HEK293 (cell line): ENCODE results near the gene ABCG1.

Experiments
- ATF2 ChIP-seq: fragments of 450-650 bp; formaldehyde crosslinking; IDR thresholded peaks from 2 replicates; pipeline ENCODE4 v1.5.1; 2016; ENCODE audit warnings: missing biosample characterization, missing genetic modification characterization, low read depth
- BCL11A ChIP-seq: fragments of 450-650 bp; formaldehyde crosslinking; IDR thresholded peaks from 2 replicates; pipeline ENCODE4 v1.5.1; 2016; ENCODE audit warnings: low read depth, missing biosample characterization, missing genetic modification characterization
- FEZF1 ChIP-seq: fragments of 450-650 bp; formaldehyde crosslinking; IDR thresholded peaks from 2 replicates; pipeline ENCODE4 v1.5.1; 2016; ENCODE audit warnings: missing biosample characterization, missing genetic modification characterization
- HOXA7 ChIP-seq: sonication (generic); formaldehyde crosslinking; IDR thresholded peaks from 2 replicates; pipeline ENCODE4 v1.8.1; 2022; ENCODE audit warnings: missing genetic modification reagents, borderline replicate concordance
- KLF10 ChIP-seq: fragments of 450-650 bp; IDR thresholded peaks from 2 replicates; pipeline ENCODE4 v1.5.1; 2018; ENCODE audit warnings: missing biosample characterization, mild to moderate bottlenecking, missing genetic modification characterization
- KLF7 ChIP-seq: fragments of 450-650 bp; formaldehyde crosslinking; IDR thresholded peaks from 2 replicates; pipeline ENCODE4 v1.5.1; 2016; ENCODE audit warnings: missing biosample characterization, missing genetic modification characterization, borderline replicate concordance
- SP3 ChIP-seq: fragments of 450-650 bp; formaldehyde crosslinking; IDR thresholded peaks from 2 replicates; pipeline ENCODE4 v1.5.1; 2016; ENCODE audit warnings: missing biosample characterization, missing genetic modification characterization
- ZBTB11 ChIP-seq: fragments of 450-650 bp; formaldehyde crosslinking; conservative IDR thresholded peaks from 2 replicates; pipeline ENCODE4 v1.5.1; 2016; ENCODE audit warnings: low read depth, missing biosample characterization, missing genetic modification characterization
- ZFP37 ChIP-seq: fragments of 450-650 bp; formaldehyde crosslinking; IDR thresholded peaks from 2 replicates; pipeline ENCODE4 v1.5.1; 2016; ENCODE audit warnings: missing biosample characterization, missing genetic modification characterization
- ZFP41 ChIP-seq: fragments of 450-650 bp; formaldehyde crosslinking; IDR thresholded peaks from 2 replicates; pipeline ENCODE4 v1.5.1; 2016; ENCODE audit warnings: missing biosample characterization, missing genetic modification characterization, borderline replicate concordance
- ZIC2 ChIP-seq: fragments of 450-650 bp; formaldehyde crosslinking; IDR thresholded peaks from 2 replicates; pipeline ENCODE4 v1.5.1; 2016; ENCODE audit warnings: missing biosample characterization, missing genetic modification characterization
- ZNF132 ChIP-seq: fragments of 450-650 bp; formaldehyde crosslinking; IDR thresholded peaks from 2 replicates; pipeline ENCODE4 v1.5.1; 2017; ENCODE audit warnings: missing biosample characterization, missing genetic modification characterization, borderline replicate concordance
- ZNF155 ChIP-seq: fragments of 450-650 bp; formaldehyde crosslinking; IDR thresholded peaks from 2 replicates; pipeline ENCODE4 v1.5.1; 2016; ENCODE audit warnings: missing biosample characterization, missing genetic modification characterization
- ZNF175 ChIP-seq: fragments of 450-650 bp; formaldehyde crosslinking; IDR thresholded peaks from 2 replicates; pipeline ENCODE4 v1.5.1; 2016; ENCODE audit warnings: missing biosample characterization, missing genetic modification characterization
- ZNF19 ChIP-seq: fragments of 450-650 bp; formaldehyde crosslinking; IDR thresholded peaks from 2 replicates; pipeline ENCODE4; 2016; ENCODE audit warnings: missing biosample characterization, missing genetic modification characterization, low read depth
- ZNF211 ChIP-seq: fragments of 450-650 bp; formaldehyde crosslinking; IDR thresholded peaks from 2 replicates; pipeline ENCODE4 v1.5.1; 2016; ENCODE audit warnings: low read depth, missing biosample characterization, missing genetic modification characterization
- ZNF24 ChIP-seq: fragments of 450-650 bp; formaldehyde crosslinking; IDR thresholded peaks from 2 replicates; pipeline ENCODE4 v1.5.1; 2016; ENCODE audit warnings: missing biosample characterization, missing genetic modification characterization
- ZNF280C ChIP-seq: fragments of 450-650 bp; formaldehyde crosslinking; IDR thresholded peaks from 2 replicates; pipeline ENCODE4 v1.5.1; 2016; ENCODE audit warnings: missing biosample characterization, missing genetic modification characterization
- ZNF423 ChIP-seq: fragments of 450-650 bp; formaldehyde crosslinking; IDR thresholded peaks from 2 replicates; pipeline ENCODE4 v1.5.1; 2016; ENCODE audit warnings: missing biosample characterization, missing genetic modification characterization
- ZNF518A ChIP-seq: fragments of 450-650 bp; formaldehyde crosslinking; conservative IDR thresholded peaks from 2 replicates; pipeline ENCODE4 v1.5.1; 2016; ENCODE audit warnings: low read depth, missing biosample characterization, missing genetic modification characterization
- ZNF529 ChIP-seq: fragments of 450-650 bp; formaldehyde crosslinking; IDR thresholded peaks from 2 replicates; pipeline ENCODE4 v1.5.1; 2017; ENCODE audit warnings: missing genetic modification characterization, missing biosample characterization; ENCODE audit not compliant: insufficient replicate concordance
- ZNF658 ChIP-seq: fragments of 450-650 bp; formaldehyde crosslinking; IDR thresholded peaks from 2 replicates; pipeline ENCODE4; 2016; ENCODE audit warnings: missing biosample characterization, missing genetic modification characterization
- ZNF707 ChIP-seq: fragments of 450-650 bp; formaldehyde crosslinking; IDR thresholded peaks from 2 replicates; pipeline ENCODE4 v1.5.1; 2016; ENCODE audit warnings: missing biosample characterization, missing genetic modification characterization
- ZNF768 ChIP-seq: fragments of 450-650 bp; formaldehyde crosslinking; IDR thresholded peaks from 2 replicates; pipeline ENCODE4 v1.5.1; 2018; ENCODE audit warnings: missing biosample characterization, mild to moderate bottlenecking, missing genetic modification characterization
- ZNF776 ChIP-seq: fragments of 450-650 bp; formaldehyde crosslinking; IDR thresholded peaks from 2 replicates; pipeline ENCODE4 v1.5.0; 2017; ENCODE audit warnings: missing biosample characterization, missing genetic modification characterization, borderline replicate concordance
- ZSCAN4 ChIP-seq: fragments of 450-650 bp; formaldehyde crosslinking; IDR thresholded peaks from 2 replicates; pipeline ENCODE4 v1.5.1; 2017; ENCODE audit warnings: missing biosample characterization, missing genetic modification characterization

ABCG1 gene

GRCh38 chr21:42219606-42220137 is 732 bp downstream of the ABCG1 start (continued):
- no peak for TF ChIP-seq ZNF518A (tag by site-specific recombination)
- TF ChIP-seq BCL11A = no peak
- TF ChIP-seq ZNF175 (tag by site-specific recombination) = no peak
- no peak for TF ChIP-seq ZFP37
- TF ChIP-seq ZNF211 = no peak
- TF ChIP-seq ATF2 (tag by site-specific recombination) = no peak
- TF ChIP-seq ZIC2 = no peak
- TF ChIP-seq ZNF24 (tag by site-specific recombination) = no peak
- no peak for TF ChIP-seq ZNF658
- TF ChIP-seq FEZF1 (tag by site-specific recombination) = no peak
- no peak for TF ChIP-seq ZNF707
- TF ChIP-seq HOXA7 (CRISPR knock-in tag) = no peak
- no peak for TF ChIP-seq ZNF155
- no peak for TF ChIP-seq ZNF423 (tag by site-specific recombination)
- TF ChIP-seq ZNF776 (tag by site-specific recombination) = no peak
- no peak for TF ChIP-seq KLF10 (tag by site-specific recombination)
- no peak for TF ChIP-seq ZNF19 (tag by site-specific recombination)
- TF ChIP-seq SP3 = peak; percentile 11; the same call in 1 of the 2 replicates
- TF ChIP-seq ZNF132 = no peak
- no peak for TF ChIP-seq ZNF529 (tag by site-specific recombination)
- TF ChIP-seq KLF7 (tag by site-specific recombination) = no peak
- no peak for TF ChIP-seq ZFP41 (tag by site-specific recombination)
- TF ChIP-seq ZNF768 (tag by site-specific recombination) = no peak
- no peak for TF ChIP-seq ZSCAN4 (tag by site-specific recombination)
- TF ChIP-seq ZNF280C = no peak
- TF ChIP-seq ZBTB11 (tag by site-specific recombination) = peak; percentile 59
